ENCODE data around the gene SIPA1L3. TPM values are rescaled to one million over a fixed set of nuclear protein-coding genes. Genes with fewer than 3 reads are reported as not detected.
A peak's percentile ranks its signal among the peaks of the same experiment; 100 is the strongest.

Gene SIPA1L3
- polyA plus RNA-seq, 1 of the 3 experiments (the other 2 are of a cell fraction) = 11.6 TPM

- Histone ChIP-seq H3K27me3 (ENCODE audit: insufficient read depth) (no peaks in the 10 kb centered on the region), H3F3A (replicated peaks; ENCODE audit: insufficient read depth) (no peaks in the 10 kb centered on the region), H3K4me3 (ENCODE audit: low read depth in 2 of 2, low read length in 1 of 2) (no peak overlapping the region), H4K20me1 (ENCODE audit: insufficient read depth) (0 out of 2 replicates have a peak, but pooled peaks cover 3% of the 10 kb centered on the region), H3K36me3 (replicated peaks in 1 of 2; ENCODE audit: control insufficient read depth in 1 of 2, insufficient read depth in 2 of 2, low read length in 1 of 2) (peaks cover 0 to 3% of the 10 kb centered on the region in 2 experiments), H2AFZ (ENCODE audit: low read depth) (no peak overlapping the region), H3K9me3 (no peaks in the 10 kb centered on the region), H3K4me1 (ENCODE audit: control insufficient read depth in 1 of 2, insufficient read depth in 2 of 2, low read depth in 1 of 2, low read length in 1 of 2) (peaks cover 0 to 16% of the 10 kb centered on the region in 2 experiments; a peak in 1 of 4 replicates), H3K9me2 (no peaks in the 10 kb centered on the region), H3K79me2 (ENCODE audit: insufficient read depth) (peaks cover 96% of the 10 kb centered on the region), H3K27ac (ENCODE audit: low read depth in 2 of 2, low read length in 1 of 2) (peak overlapping the region in 1 of 2 experiments; percentile 25; a peak in 1 of 4 replicates), H3K9ac (no peak overlapping the region), H3K4me2 (no peak overlapping the region)
- ChIA-PET POLR2A (no interaction called here), CTCF (interaction anchor here (1.2 kb wide), 1 partner anchor 23 kb away, joined by 6 read pairs; no protein-coding TSS in a partner anchor)
- no peak for DNase-seq
- WGBS (ENCODE audit: low lambda C conversion rate) = 54% methylated on average over 1 of the region's 1 CpG
- TF ChIP-seq ELF1 (IDR thresholded peaks at IDR 0.05) (no peak), EZH2phosphoT487 (IDR thresholded peaks at IDR 0.05; ENCODE audit: borderline replicate concordance, low read depth) (no peak), POLR2AphosphoS5 (IDR thresholded peaks at IDR 0.05; ENCODE audit: low read depth, low read length) (no peak), GATA2 (CRISPR knock-in tag; IDR thresholded peaks at IDR 0.05) (no peak), USF2 (IDR thresholded peaks at IDR 0.05; ENCODE audit: borderline replicate concordance, low read depth, low read length) (no peak), REST (IDR thresholded peaks at IDR 0.05; ENCODE audit: low read depth, low read length) (no peak), TCF12 (IDR thresholded peaks at IDR 0.05) (no peak), GABPA (IDR thresholded peaks at IDR 0.05; ENCODE audit: low read depth) (no peak), EP300 (IDR thresholded peaks at IDR 0.05; ENCODE audit: borderline replicate concordance in 1 of 2, low read depth in 1 of 2, low read length in 1 of 2) (no peak), FOXJ3 (CRISPR knock-in tag; IDR thresholded peaks at IDR 0.05) (no peak), PBX3 (IDR thresholded peaks at IDR 0.05) (no peak), JUND (IDR thresholded peaks at IDR 0.05) (no peak), MEF2A (IDR thresholded peaks at IDR 0.05; ENCODE audit: borderline replicate concordance, low read depth) (no peak), SIN3A (IDR thresholded peaks at IDR 0.05; ENCODE audit: borderline replicate concordance, low read depth, low read length) (no peak), CTCF (IDR thresholded peaks at IDR 0.05) (no peak), SMC3 (IDR thresholded peaks at IDR 0.05; ENCODE audit: low read depth, low read length) (no peak), FOSL2 (IDR thresholded peaks at IDR 0.05; ENCODE audit: borderline replicate concordance, low read depth) (no peak)
These were observed 46.9 kb downstream of the SIPA1L3 start for GRCh38 chr19:37953918-37954303.

Data from SK-N-SH (cell line).